ENCODE data around the gene ZNF793.

DNA sequence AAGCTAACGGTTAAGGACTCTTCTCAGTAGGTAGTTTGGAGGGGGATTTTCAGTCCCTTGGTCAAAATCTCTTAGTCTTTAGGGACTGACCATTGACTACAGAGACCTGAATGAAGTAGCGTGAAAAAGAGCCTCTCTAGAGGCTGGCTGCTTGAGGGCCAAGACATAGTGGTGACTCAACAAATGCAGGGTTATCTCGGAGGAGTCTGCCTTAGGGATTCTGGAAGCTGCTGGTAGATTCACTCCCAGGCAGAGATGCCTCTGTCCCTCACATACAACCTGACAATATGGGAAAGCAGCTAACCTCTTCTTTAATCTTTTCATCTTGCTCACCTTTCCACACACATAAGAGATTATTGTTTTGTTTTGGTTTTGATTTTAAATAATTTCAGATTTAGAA, 5.1 kb downstream of the ZNF793 start:
- TF ChIP-seq, protein P1, sequence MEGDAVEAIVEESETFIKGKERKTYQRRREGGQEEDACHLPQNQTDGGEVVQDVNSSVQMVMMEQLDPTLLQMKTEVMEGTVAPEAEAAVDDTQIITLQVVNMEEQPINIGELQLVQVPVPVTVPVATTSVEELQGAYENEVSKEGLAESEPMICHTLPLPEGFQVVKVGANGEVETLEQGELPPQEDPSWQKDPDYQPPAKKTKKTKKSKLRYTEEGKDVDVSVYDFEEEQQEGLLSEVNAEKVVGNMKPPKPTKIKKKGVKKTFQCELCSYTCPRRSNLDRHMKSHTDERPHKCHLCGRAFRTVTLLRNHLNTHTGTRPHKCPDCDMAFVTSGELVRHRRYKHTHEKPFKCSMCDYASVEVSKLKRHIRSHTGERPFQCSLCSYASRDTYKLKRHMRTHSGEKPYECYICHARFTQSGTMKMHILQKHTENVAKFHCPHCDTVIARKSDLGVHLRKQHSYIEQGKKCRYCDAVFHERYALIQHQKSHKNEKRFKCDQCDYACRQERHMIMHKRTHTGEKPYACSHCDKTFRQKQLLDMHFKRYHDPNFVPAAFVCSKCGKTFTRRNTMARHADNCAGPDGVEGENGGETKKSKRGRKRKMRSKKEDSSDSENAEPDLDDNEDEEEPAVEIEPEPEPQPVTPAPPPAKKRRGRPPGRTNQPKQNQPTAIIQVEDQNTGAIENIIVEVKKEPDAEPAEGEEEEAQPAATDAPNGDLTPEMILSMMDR (IDR thresholded peaks at IDR 0.05) = no peak
- no peak for TF ChIP-seq EP300 (IDR thresholded peaks at IDR 0.05)

All from tibial nerve (tissue), 4 donors.